ENCODE data around the gene ZMYM2.

ZMYM2 gene

GRCh38 chr13:20109037-20109436 is 150.5 kb downstream of the ZMYM2 start:
- DNase-seq = no peak

GRCh38 chr13:20114066-20114610 is 155.6 kb downstream of the ZMYM2 start:
- DNase-seq = no peak

GRCh38 chr13:20116213-20116612 is 157.7 kb downstream of the ZMYM2 start:
- DNase-seq = no peak

- peak; percentile 91 to 94 for DNase-seq
Measured at GRCh38 chr13:20118268-20119140, 160.0 kb downstream of the ZMYM2 start.

GRCh38 chr13:20119960-20120359 is 161.4 kb downstream of the ZMYM2 start:
- DNase-seq = no peak

GRCh38 chr13:20121159-20121525 is 162.6 kb downstream of the ZMYM2 start:
- DNase-seq = no peak

- DNase-seq = no peak
Measured at GRCh38 chr13:20124303-20124702, 165.8 kb downstream of the ZMYM2 start.

- no peak for DNase-seq
Measured at GRCh38 chr13:20125129-20125782, 166.7 kb downstream of the ZMYM2 start.

- no peak for DNase-seq
Measured at GRCh38 chr13:20125783-20126165, 167.2 kb downstream of the ZMYM2 start.

GRCh38 chr13:20126541-20127261 is 168.2 kb downstream of the ZMYM2 start:
- DNase-seq = no peak

- no peak for DNase-seq
Measured at GRCh38 chr13:20127262-20127561, 168.7 kb downstream of the ZMYM2 start.

GRCh38 chr13:20127562-20128458 is 169.3 kb downstream of the ZMYM2 start:
- peak; percentile 21 to 61 for DNase-seq

- DNase-seq = no peak
Measured at GRCh38 chr13:20128459-20128931, 170.0 kb downstream of the ZMYM2 start.

GRCh38 chr13:20129076-20129475 is 170.5 kb downstream of the ZMYM2 start:
- no peak for DNase-seq

- no peak for DNase-seq
Measured at GRCh38 chr13:20130012-20130411, 171.5 kb downstream of the ZMYM2 start.

- no peak for DNase-seq
Measured at GRCh38 chr13:20130652-20131051, 172.1 kb downstream of the ZMYM2 start.

GRCh38 chr13:20131057-20131832 is 172.7 kb downstream of the ZMYM2 start:
- no peak for DNase-seq

GRCh38 chr13:20132052-20132634 is 173.6 kb downstream of the ZMYM2 start:
- DNase-seq = no peak

- no peak for DNase-seq
Measured at GRCh38 chr13:20134732-20135131, 176.2 kb downstream of the ZMYM2 start.

- peak in 1 of 2 experiments; percentile 39 for DNase-seq
Measured at GRCh38 chr13:20136781-20137703, 178.5 kb downstream of the ZMYM2 start.

Measured in NCI-H524 (cell line).